ENCODE measurements around the gene SFMBT1.
"Not testable (repeated sequence)": the region's sequence is repeated elsewhere in the genome, so short reads cannot be mapped to it uniquely, and the experiment has no call there.

The SFMBT1 gene

DNA sequence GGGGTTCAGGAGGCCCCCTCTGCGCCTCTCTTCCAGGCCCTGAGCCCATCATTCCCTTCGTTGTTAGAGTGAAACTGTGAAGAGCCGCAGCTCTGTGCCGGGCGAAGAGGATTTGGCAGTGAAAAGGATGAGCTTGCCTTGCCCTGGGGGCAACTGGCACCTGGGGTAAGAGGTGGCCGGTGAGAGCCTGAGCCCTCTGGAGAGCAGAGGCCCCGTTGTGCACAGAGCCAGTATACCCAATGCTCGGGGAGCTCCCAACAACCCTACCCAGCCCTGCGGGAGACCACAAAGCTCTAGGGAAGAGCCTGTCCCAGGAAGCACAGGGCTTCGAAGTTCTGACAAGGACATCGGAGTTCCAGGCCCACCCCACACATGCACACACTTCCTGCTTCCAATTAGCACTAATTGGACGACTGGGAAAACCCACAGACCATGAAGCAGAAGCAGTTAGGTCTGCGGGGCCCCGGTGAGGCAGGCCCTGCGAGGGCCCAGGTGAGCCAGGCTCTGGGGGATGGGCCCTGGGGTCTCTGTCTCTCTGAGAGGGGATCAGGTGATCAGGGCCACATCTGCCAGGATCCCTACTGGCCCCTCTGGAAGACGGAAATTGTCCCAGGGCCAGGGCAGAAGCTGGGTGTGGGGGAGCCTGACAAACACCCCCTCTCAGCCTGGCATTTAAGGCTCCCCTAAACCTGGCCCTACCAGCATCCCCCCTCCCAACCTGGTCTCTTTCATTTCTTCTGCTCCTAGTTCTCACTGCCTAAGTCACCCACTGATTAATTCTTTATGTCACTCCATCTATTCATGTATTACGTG, 27.9 kb upstream of the SFMBT1 start:
- DNase-seq (ENCODE audit: low read depth) = no peak

DNA sequence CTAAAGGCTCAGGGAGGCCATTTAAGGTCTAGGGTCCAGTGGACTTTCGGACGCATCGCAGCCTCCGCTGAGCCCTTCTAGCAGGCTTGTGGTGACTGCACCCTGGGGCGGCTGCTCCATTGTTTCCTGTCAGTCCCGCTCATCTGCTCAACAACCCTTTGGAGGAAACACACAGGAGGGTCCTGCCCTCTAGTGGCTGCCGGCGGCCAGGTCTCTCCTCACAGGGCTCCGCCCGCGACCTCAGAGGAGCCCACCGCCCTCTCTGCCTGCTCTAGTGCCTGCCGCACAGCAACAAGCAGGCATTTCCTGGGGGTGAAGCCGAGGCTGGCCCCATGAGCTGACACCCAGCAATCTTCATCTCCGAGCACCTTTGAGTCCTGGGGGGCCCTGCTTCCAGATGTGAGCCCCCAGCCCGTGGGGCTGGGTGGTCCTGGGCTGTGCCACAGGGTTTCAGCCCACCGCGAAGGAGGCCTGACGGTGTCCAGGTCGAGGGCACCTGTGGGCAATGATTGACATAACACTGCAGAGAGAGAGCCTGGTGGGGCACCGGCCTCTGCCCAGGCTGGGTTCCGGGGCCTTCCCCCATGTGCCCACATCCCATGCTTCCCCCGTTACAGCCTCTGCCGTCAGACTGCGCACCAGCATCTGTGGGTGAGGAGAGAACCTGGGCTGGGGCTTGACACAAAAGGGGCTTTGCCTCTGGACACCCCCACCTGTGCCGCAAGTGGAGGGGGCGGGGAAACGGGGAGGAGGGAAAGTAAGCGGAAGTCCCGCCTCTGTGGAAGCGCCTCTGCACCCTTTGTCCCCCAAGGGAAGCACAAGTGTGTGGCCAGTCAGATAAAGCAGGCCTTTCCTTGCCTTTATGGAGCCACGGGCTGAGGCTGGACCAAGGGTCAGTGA, 27.0 kb upstream of the SFMBT1 start:
- DNase-seq (ENCODE audit: low read depth) = peak; percentile 78

GRCh38 chr3:53071882-53072431, 26.1 kb upstream of the SFMBT1 start:
- DNase-seq (ENCODE audit: low read depth) = no peak

DNA sequence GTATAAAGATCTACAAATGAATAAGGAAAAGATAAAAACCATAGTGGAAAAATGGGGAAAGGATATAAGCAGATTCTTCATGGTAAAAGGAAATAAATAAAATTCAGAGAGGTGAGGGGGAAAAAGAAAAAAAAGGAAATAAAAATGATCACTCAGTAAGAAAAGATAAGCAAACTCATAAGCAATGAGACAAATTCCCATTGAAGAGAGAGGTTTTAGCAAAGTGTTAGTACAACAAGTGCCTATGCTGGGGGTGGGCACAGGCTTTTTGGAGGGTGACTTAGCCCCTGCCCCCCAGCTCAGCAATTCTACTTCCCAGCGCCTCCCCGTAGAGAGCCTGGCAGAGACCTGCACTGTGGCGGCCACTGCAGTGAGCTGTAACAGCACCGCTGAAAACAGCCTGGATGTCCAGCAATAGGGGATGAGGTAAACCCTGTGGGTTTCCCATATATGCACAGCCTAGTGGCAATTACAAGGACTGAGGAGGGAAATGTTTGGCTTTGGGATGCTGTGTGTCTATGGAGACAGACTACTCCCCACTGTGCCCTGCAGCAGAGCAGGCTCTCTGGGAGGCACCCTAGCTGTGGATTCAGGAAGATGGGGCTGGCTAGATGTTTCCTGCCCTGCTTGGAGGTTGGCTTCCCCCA, 23.7 kb upstream of the SFMBT1 start:
- DNase-seq (ENCODE audit: low read depth) = no peak

DNA sequence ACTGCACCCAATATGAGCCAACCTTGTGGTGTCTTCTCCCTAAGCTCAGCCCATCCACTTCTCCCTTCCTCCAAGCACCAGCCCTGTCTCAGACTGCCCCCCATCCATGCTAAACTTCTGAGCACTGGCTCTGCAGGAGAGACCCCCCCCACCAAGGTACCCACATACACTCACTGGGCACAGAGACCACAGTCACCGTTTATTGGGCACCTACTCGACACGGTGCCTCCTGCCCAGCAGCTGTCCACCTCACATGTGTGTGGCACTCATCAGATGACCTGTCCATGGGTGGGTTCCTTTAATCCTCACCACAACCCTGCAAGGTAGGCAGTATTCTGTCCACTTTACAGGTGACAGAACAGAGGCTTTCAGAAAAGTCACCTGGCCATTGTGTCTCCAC, 22.3 kb upstream of the SFMBT1 start:
- DNase-seq (ENCODE audit: low read depth) = no peak

DNA sequence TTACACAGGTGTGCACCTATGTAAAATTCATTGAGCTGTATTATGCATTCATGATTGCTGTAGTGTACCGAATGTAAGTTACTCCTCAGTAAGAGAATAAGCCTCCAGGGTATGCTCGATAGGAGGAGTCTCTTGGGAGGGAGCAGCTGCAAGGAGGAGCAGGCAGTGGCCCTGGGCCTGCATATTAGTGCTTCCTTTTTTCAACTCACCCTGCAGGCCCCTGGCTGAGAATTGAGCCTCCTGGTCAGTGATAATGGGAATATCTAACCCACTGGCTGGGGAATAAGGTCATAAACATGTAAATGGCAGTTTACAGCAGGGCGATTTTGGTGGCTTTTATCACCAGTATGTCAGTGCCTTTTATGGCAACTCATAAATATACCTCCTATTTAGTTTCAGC, 21.7 kb upstream of the SFMBT1 start:
- no peak for DNase-seq (ENCODE audit: low read depth)

DNA sequence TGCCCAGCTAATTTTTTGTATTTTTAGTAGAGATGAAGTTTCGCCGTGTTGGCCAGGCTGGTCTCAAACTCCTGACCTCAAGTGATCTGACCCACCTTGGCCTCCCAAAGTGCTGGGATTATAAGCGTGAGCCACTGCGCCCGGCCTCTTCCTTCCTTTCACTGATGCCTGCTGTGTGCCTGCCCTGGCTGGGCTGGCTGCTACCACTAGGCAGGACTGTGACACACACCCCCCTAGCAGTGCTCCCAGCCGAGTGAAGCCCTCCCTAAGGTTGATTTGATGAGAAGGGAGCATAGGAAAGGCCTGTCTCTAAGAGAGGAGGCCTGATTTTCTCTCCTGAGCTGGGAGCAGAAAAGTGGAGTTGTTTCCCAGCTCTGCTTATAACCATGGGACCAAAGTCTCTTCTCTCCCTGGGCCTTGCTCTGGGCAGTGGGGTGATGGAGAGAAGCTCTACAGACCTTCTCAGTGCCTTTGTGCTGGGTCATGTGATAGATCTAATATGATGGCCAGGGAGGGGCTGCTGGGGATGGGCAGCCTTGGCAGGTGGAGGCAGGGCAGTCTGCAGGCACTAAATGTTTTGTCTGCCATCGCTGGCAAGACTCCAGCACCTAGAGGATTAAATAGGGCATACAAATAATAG, 20.1 kb upstream of the SFMBT1 start:
- no peak for DNase-seq (ENCODE audit: low read depth)

DNA sequence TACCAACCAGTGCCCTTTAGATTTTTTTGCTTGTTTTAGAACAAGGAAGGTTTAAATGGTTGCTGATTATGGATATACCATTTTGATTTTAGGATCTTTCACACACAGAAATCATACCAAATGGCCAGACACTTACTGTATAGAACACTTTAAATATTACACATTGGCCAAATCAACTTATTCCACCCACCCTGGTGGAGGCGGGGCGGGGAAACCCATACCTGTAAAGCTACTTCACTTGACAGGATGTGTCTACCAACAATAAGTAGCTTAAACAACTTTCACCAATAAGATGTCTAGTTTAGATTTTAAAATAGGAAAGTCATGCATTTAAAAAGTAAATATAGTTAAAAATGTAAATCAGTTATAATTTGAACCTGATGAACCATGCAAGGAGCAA, 17.0 kb upstream of the SFMBT1 start:
- DNase-seq (ENCODE audit: low read depth) = no peak

DNA sequence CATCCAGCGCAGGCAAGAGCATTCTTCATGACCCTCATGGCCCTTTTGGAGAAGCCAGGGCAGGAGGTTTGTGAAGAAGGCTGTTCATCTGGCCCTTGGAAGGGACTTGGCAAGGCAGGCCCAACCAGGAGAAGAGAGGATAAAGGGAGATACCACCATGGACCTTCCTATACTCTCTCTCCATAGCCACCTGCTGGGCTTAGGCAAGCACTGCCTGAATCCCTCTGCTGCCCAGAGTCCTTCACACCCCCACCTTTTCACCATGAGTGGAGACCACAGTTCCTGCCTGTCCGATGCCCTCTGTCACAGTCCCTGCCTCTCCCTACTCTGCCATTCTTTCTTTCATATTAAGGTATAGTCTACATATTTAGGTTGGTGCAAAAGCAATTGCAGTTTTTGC, 10.6 kb upstream of the SFMBT1 start:
- no peak for DNase-seq (ENCODE audit: low read depth)

DNA sequence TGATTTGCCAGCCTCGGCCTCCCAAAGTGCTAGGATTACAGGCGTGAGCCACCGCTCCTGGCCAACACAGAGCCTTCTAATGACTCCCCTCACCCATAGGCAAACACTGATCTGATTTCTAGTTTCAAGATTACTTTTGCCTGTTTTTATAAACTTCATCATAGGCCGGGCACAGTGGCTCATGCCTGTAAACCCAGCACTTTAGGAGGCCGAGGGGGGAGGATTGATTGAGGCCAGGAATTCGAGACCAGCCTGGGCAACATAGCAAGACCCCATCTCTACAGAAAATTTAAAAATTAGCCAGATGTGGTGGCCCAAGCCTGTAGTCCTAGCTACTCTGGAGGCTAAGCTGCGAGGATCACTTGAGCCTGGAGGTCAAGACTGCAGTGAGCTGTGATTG, 8.4 kb upstream of the SFMBT1 start:
- not testable (repeated sequence) for DNase-seq (ENCODE audit: low read depth)

- DNase-seq (ENCODE audit: low read depth) = no peak
Measured at GRCh38 chr3:53051929-53052328, 6.1 kb upstream of the SFMBT1 start.

DNA sequence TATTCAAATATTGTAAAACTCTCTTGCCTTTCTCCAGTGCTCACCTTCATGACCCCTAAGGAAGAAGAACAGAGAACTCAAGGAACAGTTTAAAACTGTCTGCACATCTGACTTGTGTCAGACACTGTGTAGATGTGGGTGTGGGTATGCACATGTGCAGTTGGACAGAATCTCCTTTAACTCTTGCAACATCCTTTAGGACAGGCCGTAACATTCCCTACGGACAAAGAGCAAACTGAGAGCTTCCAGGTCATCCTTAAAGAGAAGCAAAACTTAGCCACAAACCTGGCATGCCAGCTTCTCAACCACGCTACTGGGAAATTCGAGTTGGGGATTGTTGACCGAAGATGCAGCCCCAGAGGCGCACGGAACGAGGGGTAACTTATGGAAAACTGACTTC, 4.1 kb upstream of the SFMBT1 start:
- DNase-seq (ENCODE audit: low read depth) = no peak

DNA sequence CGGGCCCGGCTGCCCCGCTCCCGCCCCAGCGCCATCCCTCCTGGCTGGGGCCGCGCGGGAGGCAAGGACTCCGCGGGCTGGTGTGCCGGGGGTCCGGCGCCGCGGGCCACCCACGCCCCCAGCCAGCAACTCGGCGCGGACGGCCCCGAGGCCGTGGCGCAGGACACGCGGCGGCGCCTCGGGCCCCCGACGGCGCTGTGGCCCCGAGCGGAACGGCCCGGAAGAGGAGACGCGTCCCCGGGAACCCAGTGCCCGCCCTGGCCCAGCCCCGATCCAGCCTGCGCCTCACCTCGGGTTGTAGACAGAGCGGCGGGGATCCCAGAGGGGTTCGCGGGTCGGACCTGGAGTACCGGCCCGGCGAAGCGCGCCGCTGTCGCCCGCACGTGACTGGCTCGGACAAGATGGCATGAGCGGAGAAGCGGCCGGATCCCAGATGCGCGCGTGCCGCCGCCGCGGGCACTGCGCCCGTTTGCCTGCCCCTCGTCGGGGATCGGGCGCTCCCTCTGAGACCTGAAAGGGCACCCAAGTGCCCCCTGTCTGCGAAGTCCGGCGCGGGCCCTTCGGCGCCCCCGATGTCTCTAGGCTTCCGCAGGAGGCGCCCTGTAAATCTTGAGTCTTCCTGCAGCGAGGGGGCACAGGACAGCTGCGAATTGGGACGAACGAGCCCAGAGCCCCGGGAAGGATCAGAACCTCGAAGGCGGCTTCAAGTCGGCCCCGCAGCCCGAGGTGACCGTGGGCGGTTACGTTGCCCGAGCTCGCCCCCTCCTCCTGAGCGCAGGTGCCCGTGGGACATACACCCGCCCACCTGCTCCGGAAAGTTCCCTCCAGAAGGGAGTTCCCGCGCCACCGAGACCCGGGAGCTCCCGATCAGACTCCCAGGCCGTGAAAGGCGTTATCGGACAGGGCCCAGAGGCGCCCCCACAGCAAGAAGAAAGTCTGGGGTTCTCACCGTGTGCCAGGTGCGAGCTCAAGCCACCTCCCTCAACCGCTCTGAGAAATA, 598 bp upstream of the SFMBT1 start:
- peak; percentile 31 for DNase-seq (ENCODE audit: low read depth)

DNA sequence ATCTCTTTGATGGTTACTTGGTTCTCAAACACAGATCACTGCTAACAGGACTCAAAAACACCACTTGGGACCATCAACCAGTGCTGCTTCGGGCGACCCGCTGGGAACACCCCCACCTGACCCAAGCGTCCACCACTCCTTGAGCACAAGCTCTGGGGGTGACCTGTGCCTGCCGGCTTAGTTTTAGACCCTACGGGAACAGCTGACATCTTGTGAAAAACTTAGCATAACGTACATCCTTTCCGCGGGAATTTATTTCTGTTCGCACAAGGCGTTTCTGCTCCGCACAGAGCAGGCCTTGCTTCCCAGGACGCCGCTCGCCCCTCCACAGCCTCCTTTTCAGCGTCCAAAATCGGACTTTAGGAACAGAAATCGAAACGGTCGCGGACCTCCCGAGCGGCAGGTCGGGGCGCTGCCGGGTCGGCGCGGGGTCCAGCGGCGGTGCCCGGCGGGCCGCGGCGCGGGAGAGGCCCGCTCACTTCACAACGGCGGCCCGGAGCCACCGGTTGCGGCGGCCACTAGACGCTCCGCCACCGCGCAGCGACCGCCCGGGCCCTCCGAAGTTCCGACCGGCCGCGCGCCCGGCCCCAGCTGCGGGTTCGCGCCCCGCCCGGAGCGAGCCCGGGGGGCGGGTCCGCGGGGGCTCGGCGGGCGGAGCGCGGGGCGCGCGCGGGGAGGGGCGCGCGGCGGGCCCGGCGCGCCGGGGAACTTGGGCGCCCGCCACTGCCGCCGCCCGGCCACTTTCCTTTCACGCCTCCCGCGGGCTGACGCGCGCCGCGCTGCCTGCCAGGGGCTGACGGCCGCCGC, 959 bp downstream of the SFMBT1 start:
- DNase-seq (ENCODE audit: low read depth) = peak; percentile 10

GRCh38 chr3:53044371-53044710, 1.5 kb downstream of the SFMBT1 start:
- DNase-seq (ENCODE audit: low read depth) = no peak

- DNase-seq (ENCODE audit: low read depth) = no peak
Measured at GRCh38 chr3:53043738-53044137, 2.1 kb downstream of the SFMBT1 start.

DNA sequence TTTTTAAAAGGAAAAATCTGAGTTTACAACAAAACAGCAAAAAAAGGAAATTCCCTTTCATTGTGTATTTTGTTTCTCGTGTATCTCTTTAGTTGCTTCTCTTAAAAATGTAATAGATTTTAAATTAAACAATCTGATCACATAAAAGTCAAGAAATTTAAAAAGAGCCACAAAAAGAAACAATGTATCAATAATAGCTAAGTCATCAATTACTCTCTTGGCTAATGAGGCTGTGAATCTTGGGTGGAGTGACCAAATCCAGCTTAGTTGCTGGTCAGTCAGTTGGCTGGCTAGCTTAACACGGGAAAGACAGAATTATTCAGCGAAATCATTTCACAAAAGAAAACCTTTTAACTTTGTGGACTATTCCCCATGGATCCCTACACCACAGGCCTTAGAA, 3.2 kb downstream of the SFMBT1 start:
- DNase-seq (ENCODE audit: low read depth) = no peak

- DNase-seq (ENCODE audit: low read depth) = no peak
Measured at GRCh38 chr3:53040351-53040820, 5.5 kb downstream of the SFMBT1 start.

DNA sequence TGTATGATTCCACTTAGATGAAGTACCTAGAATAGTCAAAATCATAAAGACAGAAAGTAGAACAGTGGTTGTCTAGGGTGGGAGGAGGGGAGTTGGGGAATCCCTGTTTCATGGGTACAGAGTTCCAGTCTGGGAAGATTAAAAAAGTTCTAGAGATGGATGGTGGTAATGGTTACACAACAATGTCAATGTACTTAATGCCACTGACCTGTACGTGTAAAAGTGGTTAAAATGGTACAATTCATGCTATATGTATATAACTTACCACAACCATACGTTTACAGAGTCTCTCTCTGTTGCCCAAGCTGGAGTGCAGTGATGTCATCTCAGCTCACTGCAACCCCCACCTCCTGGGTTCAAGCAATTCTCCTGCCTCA, 6.5 kb downstream of the SFMBT1 start:
- no peak for DNase-seq (ENCODE audit: low read depth)

Measured in stimulated activated CD8-positive, alpha-beta memory T cell treated with anti-CD3 and anti-CD28 coated beads, Interleukin-15, amount 100 ng/mL, for 1 hour (primary cell).